A673 (cell line): ENCODE results near the gene ZDHHC8.

Experiments used
- CTCF ChIP-seq: fragments of 300-800, 200-600 bp; sonication (generic); conservative IDR thresholded peaks from 2 replicates; pipeline ENCODE4 v1.5.1; 2017; ENCODE audit warnings: low read depth, mild to moderate bottlenecking, antibody characterized with exemption, low read length, moderate library complexity, mixed read lengths
- EZH2 ChIP-seq: fragments of 200-600 bp; sonication (generic); IDR thresholded peaks from 2 replicates; pipeline ENCODE4 v1.6.1; 2017; ENCODE audit warnings: borderline replicate concordance, low read depth, mild to moderate bottlenecking, mixed read lengths, antibody characterized with exemption, low read length; ENCODE audit not compliant: poor library complexity, severe bottlenecking

- TF ChIP-seq CTCF (no peak), EZH2 (no peak)
These were observed 43.9 kb downstream of the ZDHHC8 start for GRCh38 chr22:20175597-20175900.
